HG03571 (cell line): Measurements from ENCODE around the gene TSPAN11.

Source experiments
- ATAC-seq: cut with Tn5 transposase; IDR thresholded peaks from one replicate; pipeline ENCODE4 v1.9.1; 2021; ENCODE audit not compliant: unreplicated experiment

Gene TSPAN11

DNA sequence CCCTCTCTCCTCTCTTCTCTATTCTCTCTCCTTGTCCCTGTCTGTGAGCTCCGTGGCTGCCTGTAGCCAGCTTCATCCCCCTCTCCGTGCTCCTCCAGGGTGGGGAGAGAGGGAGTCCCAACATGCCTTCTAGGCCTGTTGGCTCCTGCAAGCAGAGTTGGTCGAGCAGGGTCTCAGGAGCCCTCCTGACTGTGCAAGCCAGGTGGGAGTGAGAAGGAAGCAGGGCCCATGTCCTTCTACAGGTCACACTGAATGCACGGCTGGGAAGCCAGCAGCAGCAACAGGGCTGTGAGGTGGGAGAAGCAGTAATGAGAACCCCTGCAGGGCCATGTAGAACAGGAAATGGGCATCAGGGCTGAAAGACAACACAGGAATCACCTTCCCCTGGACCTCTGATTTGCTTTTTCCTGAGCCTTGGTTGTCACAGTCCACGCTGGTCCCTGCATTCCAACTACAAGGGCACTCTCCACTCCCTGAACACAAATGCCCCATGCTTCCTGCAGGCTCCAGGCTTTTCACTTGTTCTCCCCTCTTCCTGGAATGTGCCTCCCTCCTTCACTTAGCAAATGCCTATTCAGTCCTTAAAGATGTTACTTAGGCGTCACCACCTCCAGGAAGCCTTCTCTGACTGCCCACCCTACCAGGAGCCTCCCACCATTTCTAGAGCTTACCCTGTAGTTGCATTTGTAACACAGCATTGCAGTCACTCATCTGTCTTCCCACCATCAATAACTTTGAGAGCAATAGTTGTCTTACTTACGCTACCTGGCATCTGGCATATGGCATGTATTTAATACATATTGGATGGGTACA is 51.2 kb downstream of the TSPAN11 start:
- no peak for ATAC-seq

DNA sequence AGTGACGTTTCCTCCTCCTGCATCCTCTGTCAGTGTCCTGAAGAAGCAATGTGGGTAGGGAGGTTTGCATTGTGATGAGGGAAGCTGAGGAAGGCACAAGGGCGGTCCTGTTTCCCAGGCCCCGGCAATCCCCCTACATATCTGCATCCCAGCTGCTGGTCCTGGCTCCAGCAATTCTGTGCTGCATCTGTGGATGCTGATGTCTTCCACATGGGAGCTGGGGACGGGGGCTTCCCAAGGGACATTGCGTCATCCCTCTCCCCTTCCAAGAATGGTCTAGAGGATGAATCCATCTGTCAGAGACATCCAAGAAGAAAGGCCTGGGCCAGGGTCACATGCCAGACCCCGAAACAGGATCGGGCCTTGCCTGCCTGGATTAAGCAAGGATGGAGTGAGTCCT is 52.1 kb downstream of the TSPAN11 start:
- no peak for ATAC-seq

DNA sequence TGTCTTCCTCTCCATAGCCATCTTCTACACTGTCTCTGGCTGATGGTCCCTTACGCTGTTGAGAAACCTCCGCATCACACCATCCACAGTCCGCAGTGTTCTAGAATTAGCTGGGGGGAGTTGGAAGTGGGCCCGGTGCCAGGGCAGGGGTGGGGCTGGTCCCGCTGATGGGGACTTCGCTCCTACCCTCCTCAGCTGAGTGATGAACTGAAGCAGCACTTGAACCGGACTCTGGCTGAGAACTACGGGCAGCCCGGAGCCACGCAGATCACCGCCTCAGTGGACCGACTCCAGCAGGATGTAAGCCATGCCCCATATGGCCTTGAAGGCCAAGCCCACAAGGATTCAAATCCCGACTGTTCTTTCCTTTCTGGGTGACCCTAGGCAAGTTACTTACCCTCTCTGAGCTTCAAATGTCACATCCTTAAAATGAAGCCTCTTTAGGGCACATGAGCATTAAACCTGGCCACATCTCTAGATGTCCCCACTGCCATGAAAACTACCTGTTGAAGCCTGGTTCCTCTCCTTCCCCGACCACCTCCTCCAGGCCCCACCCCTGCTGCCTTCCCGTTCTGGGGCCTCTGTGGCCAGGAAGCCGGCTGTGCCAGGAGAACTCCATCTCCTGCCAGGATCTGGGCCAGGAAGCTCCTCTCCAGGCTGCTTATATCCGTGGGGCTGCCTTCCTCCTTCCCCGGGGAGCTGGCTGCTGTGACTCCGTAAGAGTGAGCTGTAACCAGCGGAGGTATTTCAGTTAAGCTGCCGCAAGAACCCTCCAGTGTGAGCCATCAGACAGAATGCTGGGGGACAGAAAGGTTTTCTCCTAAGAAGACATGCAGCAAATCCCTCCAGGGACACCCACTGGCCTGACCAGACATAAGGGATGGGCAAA is 53.1 kb downstream of the TSPAN11 start:
- ATAC-seq: no peak

DNA sequence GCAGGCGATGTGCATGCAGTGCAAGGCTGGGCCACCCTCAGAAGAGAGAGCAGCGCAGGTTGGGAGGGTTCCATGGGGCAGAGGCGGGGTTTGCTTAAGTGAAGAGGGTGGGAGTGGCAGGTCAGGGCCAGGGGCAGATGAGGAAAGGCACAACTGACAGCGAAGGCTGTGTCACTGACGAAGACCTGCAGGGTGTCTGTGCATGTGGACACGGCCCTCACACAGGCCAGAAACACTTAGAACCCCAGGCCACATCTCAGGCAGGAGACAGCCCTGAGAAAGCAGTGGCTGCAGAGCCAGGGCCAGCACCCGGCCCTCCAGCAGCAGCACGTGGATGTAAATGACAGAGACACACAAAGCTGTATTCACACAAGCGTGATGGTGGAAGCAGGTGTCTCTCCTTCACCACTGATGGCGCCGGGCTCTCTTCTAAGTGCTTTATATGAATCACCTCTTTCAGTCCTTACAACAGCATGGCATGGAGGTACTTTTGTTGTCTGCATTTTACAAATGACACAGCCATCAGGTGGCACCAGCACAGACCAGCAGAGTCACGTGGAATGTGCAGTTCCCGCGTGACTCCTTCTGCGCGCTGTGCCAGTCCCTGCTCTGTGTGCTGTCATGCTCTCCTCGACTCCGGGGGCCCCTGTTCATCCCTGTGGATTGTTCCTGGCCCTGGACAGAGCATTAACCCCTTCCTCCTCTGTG is 54.6 kb downstream of the TSPAN11 start:
- ATAC-seq: no peak

DNA sequence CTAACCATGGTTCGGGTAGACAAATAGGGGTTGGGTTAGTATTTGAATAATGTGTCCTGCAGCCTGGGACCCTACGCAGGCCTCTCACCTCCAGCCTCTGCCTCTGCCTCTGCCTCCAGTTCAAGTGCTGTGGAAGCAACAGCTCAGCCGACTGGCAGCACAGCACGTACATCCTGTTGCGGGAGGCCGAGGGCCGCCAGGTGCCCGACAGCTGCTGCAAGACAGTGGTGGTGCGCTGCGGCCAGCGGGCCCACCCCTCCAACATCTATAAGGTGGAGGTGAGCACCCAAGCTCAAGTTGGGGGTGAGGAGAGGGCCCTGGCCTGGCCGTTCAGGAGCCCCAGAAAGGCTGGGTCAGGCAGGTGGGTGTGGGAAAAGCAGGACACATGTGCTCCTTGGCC is 55.9 kb downstream of the TSPAN11 start:
- no peak for ATAC-seq

DNA sequence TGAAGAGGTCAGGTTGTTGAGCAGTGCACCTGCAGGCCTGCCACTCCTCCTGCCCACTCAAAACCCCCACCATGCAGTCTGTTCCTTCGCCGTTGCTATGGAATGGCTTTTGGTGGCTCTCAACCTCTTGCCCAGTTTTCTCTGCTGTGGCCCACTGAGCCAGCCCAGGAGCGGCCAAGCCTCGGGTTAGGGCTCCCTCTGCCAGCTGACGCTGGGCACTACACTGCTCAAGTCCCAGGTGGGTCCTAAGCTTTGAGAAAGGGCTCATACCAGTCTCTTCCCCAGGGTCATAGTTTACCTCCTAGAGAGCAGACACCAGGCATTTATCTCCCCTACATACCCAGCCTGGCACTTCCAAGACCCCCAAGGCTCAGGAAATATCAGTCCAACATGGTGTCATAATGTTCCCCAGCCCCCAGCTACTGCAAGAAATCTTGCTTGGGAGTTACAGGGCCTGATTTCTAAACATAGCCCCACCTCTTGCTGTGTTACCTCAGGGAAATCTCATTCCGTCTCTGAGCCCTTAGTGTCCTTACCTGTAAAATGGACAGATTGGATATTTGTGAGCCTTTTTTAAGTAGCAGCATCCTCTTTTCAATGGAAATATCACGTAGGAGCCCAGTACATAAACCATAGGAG is 59.4 kb downstream of the TSPAN11 start:
- ATAC-seq: no peak

DNA sequence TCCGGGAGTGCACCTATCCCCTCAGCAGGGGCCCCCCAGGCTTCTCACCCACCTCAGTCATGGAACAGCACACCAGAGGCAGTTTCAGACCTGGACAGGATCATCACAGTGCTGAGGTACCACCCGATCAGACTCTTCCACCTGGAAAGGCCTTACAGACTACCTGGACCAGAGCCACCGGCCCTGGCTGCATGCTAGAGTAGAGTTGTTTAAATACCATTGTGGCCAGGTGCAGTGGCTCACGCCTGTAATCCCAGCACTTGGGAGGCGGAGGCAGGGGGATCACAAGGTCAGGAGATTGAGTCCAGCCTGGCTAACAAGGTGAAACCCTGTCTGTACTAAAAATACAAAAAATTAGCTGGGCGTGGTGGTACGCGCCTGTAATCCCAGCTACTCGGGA is 61.5 kb downstream of the TSPAN11 start:
- no peak for ATAC-seq

DNA sequence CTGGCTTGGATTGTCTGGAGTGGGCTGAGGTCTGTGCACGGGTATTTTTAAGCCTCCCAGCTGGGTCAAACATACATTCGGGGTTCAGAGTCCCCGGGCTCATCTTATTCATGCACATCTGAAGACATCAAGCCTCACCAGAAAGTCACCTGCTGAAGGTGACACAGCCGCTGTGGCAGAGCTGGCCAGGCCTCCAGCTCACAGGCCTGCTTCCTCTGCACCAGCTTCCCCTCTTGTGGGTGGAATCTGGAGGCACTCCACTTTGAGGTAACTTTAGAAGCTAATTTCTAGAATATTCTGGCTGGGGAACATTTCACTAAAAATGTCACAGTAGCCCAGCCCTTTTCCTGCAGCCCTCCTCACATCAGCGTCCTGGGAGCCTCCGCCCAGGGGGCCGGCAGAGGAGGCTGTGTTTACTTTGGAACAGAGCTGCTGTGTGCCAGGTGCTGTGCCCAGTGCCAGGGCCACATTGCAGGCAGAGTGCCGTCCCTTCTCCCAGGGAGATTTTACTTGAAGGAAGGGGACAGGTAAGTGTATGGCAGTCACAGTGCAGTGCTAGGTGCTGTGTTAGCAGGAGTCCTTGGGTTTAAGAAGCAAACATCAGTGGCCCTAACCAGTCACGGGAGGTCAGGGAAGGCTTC is 62.2 kb downstream of the TSPAN11 start:
- ATAC-seq: no peak

DNA sequence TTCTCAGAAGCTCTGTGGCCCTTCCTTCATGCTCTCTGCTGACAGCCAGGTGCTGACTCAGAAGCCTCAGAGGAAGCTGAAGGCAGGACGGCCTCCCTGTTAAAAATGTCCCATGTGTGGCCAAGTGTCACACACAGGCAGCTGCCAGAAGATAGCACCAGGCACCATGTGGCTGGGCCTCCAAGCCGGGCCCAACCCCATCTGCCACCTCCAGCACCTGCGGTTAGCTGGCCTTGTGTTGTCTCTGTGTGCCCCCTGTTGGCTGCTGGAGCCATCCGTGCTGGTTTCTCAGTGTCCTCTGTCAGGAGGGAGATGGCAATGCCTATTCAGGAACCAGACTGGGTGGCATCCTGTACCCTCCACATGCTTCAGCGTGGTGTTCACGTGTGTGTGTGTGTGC is 63.2 kb downstream of the TSPAN11 start:
- ATAC-seq: no peak

DNA sequence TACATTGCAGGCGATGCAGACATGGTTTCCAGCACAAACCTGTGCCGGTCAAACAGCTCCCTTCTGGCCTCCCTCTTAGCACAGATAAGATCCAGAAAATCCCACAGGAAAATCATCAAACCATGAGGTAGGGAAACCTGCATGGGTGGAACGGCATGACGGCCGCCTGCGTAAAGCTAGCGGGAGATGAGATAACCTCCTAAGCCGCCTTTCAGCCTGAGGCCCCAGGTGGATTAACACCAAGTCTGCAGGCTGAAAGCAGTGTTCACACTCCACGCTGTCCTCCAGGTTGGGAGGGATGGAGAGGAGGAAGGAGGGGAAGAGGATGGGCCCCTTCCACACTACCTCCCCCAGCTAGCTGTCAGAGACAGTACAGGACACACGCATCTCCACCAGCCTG is 63.8 kb downstream of the TSPAN11 start:
- no peak for ATAC-seq

DNA sequence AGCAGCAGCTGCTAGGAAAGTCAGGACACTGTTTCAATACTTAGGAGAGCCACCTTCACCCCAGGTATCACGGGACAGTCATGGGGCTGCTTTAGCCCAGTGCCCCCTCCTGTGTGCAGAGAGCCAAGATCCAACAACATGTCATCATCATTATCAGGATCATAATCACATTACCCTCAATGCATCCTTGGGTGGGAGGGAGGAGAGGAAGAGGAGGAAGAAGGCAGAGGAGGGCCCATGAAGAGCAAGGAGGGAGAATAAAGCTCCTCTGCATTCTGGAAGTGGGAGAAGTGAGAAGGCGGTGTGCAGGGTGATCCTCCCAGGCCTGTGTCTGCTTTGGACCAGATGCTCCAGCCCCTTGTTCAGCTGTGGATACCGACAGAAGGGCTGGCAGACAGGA is 64.2 kb downstream of the TSPAN11 start:
- no peak for ATAC-seq

DNA sequence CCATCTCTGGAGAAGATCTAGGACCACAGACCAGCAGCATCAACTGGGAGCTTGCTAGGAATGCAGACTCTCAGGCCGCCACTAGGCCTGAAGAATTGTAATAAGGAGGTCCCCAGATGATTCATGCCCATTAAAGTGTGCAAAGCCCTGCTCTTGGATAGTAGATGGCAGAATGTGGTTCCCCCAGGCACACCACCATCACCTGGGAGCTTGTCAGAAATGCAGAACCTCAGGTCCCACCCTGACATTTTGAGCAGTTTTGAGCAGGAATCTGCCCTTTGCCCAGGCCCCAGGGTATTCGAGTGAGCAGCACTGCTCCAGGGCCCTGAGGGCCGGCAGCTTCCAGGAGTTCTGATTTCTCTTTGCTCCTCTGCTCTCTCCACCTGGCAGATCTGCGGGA is 64.9 kb downstream of the TSPAN11 start:
- ATAC-seq: no peak

DNA sequence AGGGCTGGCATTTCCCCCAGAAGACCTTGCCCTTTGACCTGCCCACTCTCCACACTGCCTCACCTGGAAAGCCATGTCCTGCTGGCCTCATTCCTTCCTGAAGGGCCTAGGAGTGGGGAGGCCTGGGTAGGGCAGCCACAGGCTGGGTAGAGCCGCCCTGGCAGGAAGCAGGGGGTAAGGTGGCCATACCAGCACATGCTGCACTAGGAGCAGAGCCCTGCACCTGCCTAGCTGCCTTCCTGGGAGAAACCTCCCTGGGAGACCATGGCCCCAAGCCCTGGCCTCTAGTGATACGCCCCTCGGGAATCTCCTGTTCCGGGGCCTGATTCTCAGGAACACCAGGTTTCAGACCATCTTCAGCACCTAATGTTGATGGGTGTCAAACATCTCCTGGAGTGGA is 65.8 kb downstream of the TSPAN11 start:
- no peak for ATAC-seq

DNA sequence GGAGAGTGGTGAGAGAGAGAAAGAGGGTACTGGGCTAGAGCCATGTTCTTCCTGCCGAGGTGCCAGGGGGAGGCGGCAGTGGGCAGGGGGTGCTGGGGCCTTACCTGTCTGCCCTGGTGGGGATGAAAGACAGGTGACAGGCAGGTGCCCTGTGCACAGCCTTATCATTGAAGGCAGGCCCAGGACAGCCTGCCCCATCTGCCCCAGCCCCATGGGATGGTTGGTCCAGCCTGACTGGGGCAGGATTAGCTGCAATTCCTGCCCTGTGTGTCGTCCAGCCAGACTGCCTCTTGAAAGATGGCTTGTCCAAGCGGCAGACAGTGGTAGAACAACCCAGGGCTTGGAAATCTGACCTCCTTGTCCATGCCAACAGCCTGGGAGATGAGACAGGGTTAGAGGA is 67.2 kb downstream of the TSPAN11 start:
- no peak for ATAC-seq

DNA sequence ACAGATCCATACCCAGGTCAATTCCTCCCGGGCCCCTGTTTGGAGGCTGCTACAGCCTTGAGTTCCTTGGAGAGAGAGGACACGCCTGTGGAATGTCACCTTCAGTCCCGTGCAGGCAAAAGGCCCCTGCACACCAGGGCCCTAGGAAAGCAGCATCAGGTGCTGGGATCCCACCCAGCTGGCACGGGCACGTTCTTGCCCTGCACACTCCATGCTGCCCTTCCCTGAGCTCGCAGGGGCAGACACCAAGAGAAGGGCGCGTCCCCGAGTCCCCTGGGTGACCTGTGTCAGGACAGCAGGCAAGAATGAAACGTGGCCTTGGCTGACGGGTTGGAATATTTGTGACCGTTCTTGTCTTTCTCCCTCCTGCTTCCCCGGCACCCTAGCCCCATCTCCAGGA is 67.7 kb downstream of the TSPAN11 start:
- ATAC-seq: no peak

DNA sequence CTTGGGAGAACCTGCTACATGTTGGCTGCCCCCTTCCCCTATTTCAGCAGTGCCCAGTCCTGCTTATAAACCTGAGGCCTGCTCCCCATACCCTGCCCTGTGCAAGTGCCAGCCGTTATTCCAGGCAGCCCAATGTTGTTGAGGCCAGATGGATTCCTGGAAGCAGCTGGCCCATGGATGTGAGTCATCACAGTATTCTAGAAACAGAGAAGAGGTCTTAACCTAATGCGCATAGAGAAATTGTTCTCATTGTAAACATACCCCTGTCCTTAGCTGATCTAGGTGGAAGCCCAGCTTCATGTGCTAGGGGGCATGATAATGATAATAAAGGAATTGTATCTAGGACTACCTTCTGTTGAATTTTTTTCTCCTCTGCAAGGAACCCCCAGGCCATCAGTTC is 69.7 kb downstream of the TSPAN11 start:
- no peak for ATAC-seq

DNA sequence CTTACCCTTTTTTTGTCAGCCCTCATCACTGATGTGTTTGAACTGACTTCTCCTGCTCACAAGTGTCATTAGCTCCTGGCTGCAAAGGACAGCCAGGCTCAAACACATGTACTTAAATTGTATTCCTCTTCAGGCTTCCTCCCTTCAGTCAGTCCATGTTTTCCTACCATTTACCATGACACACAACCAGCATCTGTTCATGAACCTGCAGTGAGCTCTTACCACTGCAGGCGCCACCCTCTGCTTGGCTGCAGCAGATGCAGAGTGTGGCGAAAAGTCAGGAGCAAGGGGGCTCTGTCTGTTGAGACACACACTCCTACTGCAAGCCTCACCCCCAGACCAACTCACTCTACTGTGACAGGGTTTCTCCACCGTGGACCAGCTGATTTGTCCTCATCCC is 70.2 kb downstream of the TSPAN11 start:
- no peak for ATAC-seq

DNA sequence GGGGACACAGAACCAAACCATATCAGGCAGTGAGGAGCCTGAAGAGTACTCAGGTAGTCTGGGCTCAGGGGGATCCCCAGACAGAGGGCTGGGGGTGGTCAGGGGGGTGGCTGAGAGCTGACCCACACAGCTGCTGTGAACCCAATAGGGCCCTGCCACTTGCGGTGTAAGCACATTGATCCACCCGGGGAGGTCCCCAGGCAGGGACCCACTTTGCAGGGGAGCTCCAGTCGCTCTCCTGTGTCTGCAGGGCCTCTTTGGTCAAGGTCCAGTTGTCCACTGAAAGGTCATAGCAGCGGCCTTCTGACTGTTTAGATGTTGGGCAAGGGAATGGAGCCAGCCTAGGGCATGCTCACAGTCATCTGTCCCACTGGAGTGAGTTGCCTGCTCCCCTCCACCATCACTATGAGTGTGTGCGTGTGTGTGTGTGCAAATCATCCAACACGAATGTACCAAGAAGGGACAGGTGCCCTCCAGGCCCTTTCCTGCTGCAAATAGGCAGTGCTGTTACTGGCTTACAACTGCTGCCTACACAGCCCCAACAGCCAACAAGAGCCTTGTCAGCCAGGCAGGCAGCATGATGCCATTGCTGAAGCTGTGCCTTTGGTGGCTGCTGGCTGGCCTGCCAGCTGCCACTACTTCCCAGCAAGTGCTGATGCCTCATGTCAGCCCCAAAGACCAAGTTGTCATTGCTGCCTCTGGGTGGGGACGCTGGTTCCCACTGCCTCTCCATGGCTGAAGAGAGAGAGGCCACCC is 71.3 kb downstream of the TSPAN11 start:
- no peak for ATAC-seq

DNA sequence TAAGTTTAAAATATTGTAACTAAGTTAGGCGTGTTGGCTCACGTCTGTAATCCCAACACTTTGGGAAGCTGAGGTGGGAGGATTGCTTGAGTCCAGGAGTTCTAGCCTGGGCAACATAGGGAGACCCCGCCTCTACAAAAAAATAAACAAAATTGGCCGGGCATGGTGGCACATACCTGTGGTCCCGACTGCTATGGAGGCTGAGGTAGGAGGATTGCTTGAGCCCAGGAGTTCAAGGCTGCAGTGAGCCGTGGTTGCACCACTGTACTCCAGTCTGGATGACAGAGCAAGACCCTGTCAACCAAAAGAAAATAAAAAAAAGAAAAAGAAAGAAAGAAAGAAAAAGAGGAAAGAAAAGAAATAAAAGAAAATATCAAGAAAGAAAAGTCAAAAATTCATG is 72.5 kb downstream of the TSPAN11 start:
- no peak for ATAC-seq

DNA sequence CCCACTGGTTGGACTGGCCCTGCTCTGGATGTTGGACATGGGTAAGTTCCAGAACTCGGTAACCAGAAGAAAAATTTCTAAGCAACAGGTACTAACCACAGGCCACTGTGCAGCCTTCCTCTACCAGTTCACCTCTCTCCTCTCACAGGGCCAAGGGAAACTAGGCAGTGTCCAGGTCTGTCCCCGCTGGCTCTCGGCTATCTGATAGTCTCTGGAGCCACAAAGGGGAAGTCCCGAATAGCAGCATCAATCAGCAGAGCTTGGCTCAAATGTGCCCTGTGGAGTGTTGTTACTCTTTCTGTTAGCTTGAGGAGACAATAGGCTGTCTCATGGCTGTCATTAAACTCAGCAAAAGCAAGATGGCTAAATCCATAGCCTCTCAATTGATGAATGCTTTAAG is 73.2 kb downstream of the TSPAN11 start:
- ATAC-seq: no peak
